GM19397 (cell line): ENCODE measurements around the gene P3H1.
"Not testable (repeated sequence)": the region's sequence is repeated elsewhere in the genome, so short reads cannot be mapped to it uniquely, and the experiment has no call there.

Source experiments
- ATAC-seq: cut with Tn5 transposase; IDR thresholded peaks from one replicate; pipeline ENCODE4 v1.9.1; 2021; ENCODE audit warnings: mild to moderate bottlenecking, moderate library complexity; ENCODE audit not compliant: unreplicated experiment

P3H1 gene

DNA sequence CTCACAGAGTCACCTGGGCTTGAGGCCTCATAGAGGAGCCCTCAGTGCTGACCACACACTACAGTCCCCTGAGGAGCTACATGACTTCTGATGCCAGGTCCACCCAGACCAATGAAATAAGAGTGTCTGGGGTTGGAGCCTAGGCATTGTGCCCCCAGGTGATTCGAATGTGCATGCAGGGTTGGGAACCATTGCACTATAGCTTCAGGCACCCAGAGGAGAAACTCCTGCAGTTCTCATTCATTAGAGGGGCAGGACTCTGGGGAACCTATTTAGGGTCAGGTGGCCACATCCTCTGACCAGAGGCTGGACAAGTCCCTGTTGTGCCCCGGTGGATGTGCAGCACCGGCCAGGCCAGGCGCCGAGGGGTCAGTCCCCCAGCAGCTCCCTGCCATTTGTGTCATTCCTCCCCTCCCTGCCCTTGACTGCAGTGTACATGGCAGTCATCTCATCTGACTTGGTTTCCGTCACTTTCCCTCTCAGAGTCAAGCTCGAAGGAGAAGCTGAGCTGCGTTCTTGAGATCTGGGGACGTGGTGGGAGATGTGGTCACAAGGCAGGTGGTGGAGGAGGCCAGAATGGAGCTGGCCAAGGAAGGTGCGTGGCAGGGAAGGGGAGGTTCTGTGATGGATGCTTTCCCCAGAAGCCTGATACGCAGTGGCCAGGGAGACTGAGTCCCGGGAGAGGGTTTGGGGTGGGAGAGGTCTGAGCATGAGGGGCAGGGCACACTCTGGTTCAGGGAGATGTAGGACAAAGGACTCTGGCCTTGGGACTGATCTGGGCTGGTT, 33.2 kb downstream of the P3H1 start:
- ATAC-seq = no peak

DNA sequence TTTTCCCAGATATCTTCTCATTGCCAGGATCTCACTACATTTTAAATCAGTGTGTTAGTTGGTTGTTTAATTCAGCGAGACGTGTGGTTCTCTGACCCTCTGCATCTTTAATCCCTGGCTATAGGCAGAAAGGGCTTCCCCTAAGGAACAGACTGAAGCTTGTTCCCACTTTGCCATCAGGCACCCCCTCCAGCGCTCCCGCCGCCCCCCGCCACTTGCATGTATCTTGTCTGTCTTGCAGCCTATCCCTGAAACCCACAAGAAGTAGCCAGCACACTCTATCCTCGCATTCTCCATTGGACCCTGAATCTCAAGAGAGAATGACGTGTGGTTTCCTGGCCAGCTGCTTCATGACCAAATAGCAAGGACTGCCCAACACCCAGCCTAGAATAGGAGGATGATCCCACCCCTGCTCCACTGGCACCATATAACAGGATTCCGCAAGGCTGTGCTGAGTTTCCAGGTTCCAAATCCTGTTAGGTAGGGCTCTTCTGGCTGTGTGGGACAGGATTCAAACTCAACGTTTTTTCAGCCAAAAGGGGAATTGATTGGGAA, 34.6 kb downstream of the P3H1 start:
- no peak for ATAC-seq

DNA sequence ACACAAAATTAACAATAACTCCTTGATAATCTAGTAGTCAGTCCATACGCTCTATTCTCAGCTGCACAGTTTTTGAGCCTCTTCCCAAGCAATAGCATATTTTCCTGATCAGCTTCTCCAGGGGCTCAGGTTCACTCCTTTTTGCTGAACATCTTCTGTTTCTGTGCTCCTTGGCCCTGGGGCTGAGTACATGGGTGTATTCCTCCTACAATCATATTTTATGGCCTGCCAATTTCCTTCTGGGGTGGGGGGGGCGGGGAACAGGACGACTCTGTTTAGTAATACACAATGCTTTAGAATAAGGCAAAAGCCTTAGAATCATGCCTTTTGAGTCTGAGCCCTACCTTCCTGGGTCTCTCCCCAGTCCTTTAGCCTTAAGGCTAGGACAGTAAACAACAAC, 35.2 kb downstream of the P3H1 start:
- ATAC-seq = no peak

DNA sequence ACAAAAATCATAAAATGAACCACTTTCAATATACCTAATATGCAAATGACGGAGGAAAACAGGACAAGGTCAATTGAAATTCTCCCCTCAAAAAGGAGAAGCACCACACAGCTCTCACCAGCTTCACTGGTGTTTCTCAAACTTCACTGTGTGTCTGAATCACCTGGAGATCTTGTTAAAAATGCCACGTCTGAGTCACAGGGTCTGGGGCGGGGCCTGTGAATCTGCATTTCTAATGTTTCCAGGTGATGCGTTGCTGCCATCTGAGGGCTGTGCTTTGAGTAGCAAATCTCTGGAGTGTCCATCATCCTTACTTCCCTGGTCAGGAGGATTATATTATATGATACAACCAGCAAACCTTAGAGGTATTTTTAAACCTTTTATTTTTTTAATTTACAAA, 35.8 kb downstream of the P3H1 start:
- ATAC-seq = no peak

DNA sequence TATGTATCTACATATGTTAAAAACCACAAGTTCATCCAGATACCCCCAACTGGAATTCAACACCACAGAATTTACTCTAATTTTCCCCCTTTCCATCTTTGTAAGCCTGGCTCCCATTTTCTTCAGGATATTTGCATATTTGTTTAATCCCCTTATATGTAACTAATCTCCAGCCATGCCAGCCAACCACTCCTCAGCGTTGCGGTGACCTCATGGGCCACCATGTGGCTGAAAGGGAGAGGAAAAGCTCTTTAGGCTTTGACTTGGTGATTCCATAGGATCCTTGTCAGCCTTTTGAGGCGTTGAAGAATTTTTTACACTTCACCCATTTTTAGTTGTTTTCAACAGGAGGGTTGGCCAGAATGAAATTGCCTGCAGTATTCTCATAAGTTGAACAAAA, 36.8 kb downstream of the P3H1 start:
- ATAC-seq = no peak

DNA sequence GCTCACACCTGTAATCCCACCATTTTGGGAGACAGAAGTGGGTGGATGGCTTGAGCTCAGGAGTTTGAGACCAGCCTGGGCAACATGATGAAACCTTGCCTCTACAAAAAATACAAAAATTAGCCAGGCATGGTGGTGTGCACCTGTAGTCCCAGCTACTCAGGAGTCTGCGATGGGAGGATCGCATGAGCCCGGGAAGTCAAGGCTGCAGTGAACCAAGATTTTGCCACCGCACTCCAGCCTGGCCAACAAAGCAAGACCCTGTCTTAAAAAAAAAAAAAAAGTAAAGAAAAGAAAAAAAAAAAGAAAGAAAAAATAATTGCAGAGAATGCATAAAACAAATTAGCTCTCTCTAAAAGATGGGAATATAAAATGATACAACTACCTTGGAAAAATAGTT, 41.0 kb downstream of the P3H1 start:
- not testable (repeated sequence) for ATAC-seq

DNA sequence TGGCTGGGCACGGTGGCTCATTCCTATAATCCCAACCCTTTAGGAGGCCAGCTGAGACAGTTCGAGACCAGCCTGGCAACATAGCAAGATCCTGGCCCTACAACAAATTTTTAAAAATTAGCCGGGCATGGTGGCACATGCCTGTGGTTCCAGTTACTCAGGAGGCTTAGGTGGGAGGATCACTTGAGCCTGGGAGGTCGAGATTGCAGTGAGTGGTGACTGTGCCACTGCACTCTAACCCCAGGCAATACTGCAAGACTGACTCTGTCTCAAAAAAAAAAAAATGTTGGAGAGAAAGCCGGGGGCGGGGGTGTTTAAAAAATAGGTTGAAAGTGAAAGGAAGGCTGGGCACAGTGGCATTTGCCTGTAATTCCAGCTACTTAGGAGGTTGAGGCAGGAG, 43.3 kb downstream of the P3H1 start:
- no peak for ATAC-seq

DNA sequence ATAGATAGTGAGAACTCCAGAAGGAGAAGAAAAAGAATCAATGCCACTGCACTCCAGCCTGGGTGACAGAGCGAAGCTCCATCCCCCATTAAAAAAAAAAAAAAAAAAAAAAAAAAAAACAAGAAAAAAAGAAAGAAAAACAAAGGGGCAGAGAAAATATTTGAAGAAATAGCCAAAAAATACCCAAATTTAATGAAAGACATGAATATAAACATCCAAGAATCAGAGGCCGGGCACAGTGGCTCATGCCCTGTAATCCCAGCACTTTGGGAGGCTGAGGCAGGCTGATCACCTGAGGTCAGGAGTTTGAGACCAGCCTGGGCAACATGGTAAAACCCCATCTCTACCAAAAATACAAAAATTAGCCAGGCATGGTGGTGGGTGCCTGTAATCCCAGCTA, 44.4 kb downstream of the P3H1 start:
- not testable (repeated sequence) for ATAC-seq

DNA sequence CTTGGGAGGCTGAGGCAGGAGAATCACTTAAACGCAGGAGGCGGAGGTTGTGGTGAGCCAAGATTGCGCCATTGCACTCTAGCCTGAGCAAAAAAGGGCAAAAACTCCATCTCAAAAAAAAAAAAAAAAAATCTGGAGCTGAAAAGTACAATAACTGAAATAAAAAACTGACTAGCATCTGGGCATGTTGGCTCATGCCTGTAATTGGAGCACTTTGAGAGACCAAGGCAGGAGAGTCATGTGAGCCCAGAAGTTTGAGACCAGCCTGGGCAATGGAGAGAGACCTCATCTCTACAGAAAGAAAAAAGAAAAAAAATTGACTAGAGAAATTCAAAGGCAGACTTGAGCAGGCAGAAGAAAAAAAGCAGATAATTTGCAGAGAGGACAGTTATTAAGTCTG, 44.9 kb downstream of the P3H1 start:
- ATAC-seq = no peak

DNA sequence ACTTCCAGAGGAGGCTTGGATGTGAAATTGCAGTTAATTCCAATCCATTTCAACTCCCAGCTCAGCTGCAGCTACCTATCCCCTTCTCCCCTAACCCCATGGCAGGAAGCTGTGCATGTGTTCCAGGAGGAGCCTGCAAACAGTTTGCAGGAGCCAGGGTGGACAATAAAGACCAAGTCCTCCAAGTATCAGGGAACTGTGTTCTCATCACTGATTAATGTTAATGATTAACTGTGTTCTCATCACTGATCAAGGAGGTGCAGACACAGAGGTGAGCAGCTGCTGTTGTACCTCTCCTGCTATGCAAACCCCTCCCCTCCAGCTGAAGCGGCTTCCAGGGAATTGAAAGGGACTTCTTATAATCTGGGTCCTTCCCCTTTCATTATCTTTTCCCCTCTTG, 46.0 kb downstream of the P3H1 start:
- no peak for ATAC-seq

DNA sequence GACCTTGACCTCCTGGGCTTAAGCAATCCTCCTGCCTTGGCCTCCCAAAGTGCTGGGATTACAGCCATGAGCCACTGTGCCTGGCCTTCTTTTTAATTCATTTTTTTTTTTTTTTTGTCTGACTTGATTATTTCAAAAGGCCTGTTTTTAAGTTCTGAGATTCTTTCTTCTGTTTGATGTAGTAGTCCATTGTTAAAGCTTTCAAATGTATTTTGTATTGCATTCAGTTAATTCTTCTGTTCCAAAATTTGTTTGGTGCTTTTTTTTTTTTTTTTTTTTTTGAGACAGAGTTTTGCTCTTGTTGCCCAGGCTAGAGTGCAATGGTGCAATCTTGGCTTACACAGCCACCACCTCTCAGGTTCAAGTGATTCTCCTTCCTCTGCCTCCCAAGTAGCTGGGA, 52.4 kb downstream of the P3H1 start:
- not testable (repeated sequence) for ATAC-seq

DNA sequence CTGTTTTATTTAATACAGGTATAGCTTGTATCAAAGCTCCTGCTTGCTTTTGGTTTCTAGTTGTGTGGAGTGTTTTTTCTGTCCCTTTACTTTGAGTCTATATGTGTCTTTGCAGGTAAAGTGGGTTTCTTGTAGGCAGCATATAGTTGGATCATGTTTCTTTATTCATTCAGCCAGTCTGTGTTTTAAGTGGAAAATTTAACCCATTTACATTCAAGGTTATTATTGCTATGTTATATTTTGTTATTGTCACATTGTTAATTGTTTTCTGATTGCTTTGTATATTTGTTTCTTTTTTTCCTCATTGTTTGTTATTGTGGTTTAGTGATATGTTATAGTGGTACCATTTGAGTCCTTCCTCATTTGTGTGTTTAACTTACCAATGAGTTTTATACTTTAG, 53.5 kb downstream of the P3H1 start:
- ATAC-seq = no peak

DNA sequence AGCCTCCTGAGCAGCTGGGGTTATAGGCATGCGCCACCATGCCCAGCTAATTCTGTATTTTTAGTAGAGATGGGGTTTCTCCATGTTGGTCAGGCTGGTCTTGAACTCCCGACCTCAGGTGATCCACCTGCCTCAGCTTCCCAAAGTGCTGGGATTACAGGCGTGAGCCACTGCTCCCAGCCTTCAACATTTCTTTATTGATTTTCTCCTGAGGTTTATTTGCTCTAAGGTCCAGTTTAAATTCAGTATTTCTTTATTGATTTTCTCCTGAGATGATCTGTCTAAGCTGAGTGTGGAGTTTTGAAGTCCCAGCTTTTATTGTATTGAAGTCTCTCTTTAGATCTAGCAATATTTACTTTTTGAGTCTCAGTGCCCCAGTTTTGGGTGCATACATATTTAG, 54.0 kb downstream of the P3H1 start:
- ATAC-seq = not testable (repeated sequence)

DNA sequence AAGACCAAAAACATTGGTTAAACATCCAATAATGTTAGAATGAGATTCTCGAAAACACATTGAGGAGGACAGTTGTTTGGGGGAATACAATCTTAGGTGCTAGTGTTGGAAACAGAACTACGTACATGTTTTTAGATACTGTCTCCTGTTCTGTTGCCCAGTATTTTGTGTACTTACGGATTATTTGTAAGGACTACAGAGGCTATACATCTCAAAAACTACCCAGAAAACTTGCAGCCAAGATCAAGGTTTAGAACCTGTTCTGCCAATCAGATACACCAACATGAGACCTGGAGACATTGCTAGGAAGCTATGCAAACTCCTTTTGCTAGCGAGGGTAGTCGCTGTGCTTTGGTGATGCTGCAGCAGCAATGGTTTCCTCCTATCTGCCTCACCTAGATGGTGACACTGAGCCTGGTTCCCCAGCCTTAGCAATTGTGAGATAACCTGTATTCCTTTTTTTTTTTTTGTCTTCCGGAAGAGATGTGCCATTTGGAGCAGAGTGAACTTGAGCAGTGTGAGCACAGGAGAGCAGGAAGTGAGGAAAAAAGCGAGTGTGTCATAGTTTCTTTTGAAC, 62.9 kb downstream of the P3H1 start:
- ATAC-seq = no peak

DNA sequence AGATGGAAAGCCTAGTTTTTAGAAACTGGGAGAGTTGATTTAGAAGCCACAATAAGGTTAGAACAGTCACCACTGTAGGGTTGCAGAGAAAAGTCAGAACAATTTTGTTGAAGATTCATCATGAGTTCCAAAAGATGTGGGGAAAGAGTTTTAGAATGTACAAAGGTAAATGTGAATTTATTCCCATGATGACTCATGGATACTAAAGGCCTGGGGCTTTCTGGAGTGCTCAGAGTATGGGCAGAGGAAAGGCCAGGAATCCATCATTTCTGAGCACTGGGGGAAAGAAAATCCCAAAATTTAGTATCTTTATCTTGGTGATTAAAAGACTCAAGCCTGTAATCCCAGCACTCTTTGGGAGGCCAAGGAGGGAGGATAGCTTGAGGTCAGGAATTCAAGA, 66.8 kb downstream of the P3H1 start:
- ATAC-seq = no peak

DNA sequence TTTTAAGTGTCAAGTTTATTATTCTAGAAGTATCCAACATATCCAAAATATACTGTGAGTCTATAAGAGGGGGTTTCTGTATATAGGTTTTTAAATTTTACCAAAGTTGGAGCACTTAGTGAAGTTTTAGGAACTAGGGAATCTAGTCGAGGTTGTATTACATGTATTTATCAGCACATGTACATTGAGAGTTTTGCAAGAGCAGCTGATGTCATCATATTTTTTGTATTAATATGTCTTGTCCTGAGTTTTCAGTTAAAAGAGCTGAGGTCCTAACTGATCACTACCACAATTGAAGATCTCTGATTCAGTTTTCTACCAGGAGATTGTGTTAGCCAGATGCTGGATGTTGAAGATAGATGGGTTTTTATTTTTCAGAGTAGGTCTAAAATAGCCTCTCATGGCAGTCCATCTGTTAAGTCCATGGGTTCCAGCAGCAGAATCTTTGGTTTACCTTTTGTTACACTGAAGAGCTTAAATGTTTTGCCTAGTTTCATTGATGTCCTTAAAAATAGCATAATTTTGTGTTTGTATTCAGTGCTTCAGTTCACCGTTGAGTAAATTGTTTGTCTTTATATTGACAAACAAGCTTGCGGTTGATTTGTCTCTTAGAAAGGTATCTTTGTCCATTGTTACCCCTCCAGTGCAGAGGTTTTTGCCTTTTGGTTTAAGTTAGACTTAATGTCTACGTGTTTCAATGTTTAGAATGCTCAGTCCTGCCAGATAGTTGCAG, 68.6 kb downstream of the P3H1 start:
- ATAC-seq = no peak
